Neural progenitor cell (in vitro differentiated cells): ENCODE data around the gene PPP2R5C. TPM values are rescaled to one million over a fixed set of nuclear protein-coding genes. Genes with fewer than 3 reads are reported as not detected.

Experiments
- DNase-seq: peaks from one replicate; pipeline ENCODE4 v3.0.0-alpha.2; 2016; ENCODE audit warnings: low spot score
- H2AFZ ChIP-seq: fragments of 200-600 bp; sonication (generic); replicated peaks from 2 replicates; pipeline ENCODE4 v1.6.1; 2016; ENCODE audit warnings: antibody characterized with exemption
- H3F3A ChIP-seq: fragments of 200-600 bp; sonication (generic); 2 replicates; pipeline ENCODE4 v1.6.1; 2016; ENCODE audit warnings: antibody characterized with exemption, low read depth
- H3K27ac ChIP-seq: fragments of 200-600 bp; sonication (generic); 2 replicates; pipeline ENCODE4 v1.5.1; 2016; ENCODE audit warnings: mild to moderate bottlenecking
- H3K27me3 ChIP-seq: fragments of 200-600 bp; sonication (generic); 2 replicates; pipeline ENCODE4 v1.6.1; 2016; ENCODE audit warnings: mild to moderate bottlenecking, moderate library complexity
- H3K36me3 ChIP-seq: fragments of 200-600 bp; sonication (generic); 2 replicates; pipeline ENCODE4 v1.5.1; 2016
- H3K4me1 ChIP-seq: fragments of 200-600 bp; sonication (generic); 2 replicates; pipeline ENCODE4 v1.6.1; 2016; ENCODE audit warnings: mixed run types
- H3K4me2 ChIP-seq: fragments of 200-600 bp; sonication (generic); 2 replicates; pipeline ENCODE4 v1.6.1; 2016
- H3K4me3 ChIP-seq: fragments of 200-600 bp; sonication (generic); 2 replicates; pipeline ENCODE4 v1.5.1; 2016
- H3K79me2 ChIP-seq: fragments of 200-600 bp; sonication (generic); 2 replicates; pipeline ENCODE4 v1.6.1; 2016; ENCODE audit warnings: low read depth
- H3K9ac ChIP-seq: fragments of 200-600 bp; sonication (generic); 2 replicates; pipeline ENCODE4 v1.6.1; 2016
- H3K9me3 ChIP-seq: fragments of 200-600 bp; sonication (generic); 2 replicates; pipeline ENCODE4 v1.5.1; 2016; ENCODE audit warnings: low read depth
- H4K20me1 ChIP-seq: fragments of 200-600 bp; sonication (generic); 2 replicates; pipeline ENCODE4 v1.6.1; 2016; ENCODE audit warnings: low read depth
- H3K27ac Mint-ChIP-seq: 3 replicates; pipeline ENCODE4 v1.8.0; 2021; ENCODE audit warnings: mixed read lengths
- H3K27me3 Mint-ChIP-seq: 2 replicates; pipeline ENCODE4 v1.8.0; 2022; ENCODE audit warnings: low read depth, mild to moderate bottlenecking, inconsistent platforms, moderate library complexity, mixed read lengths; ENCODE audit not compliant: insufficient read depth
- H3K36me3 Mint-ChIP-seq: 3 replicates; pipeline ENCODE4 v1.8.0; 2021; ENCODE audit warnings: mixed read lengths
- H3K4me1 Mint-ChIP-seq: 3 replicates; pipeline ENCODE4 v1.8.0; 2021; ENCODE audit warnings: mixed read lengths
- H3K4me3 Mint-ChIP-seq: 3 replicates; pipeline ENCODE4 v1.8.0; 2021; ENCODE audit warnings: mild to moderate bottlenecking, moderate library complexity, mixed read lengths
- H3K9me3 Mint-ChIP-seq: 3 replicates; pipeline ENCODE4 v1.8.0; 2020; ENCODE audit warnings: mixed read lengths
- EZH2 ChIP-seq: fragments of 200-600 bp; sonication (generic); IDR thresholded peaks from 2 replicates; pipeline ENCODE4 v1.6.1; 2017; ENCODE audit warnings: antibody characterized with exemption, mild to moderate bottlenecking, moderate library complexity
- EZH2phosphoT487 ChIP-seq: fragments of 200-600 bp; sonication (generic); IDR thresholded peaks from 2 replicates; pipeline ENCODE4 v1.6.1; 2017; ENCODE audit warnings: antibody characterized with exemption
- total RNA-seq: library from RNA; depleted of rRNA; stranded (reverse); fragments of >200 nt; gene quantifications from 2 replicates; pipeline ENCODE4 v1.2.3, GENCODE V29; 2015; ENCODE audit warnings: low replicate concordance
- TF ChIP-seq, protein P1 (sequence below): fragments of 200-600 bp; sonication (generic); IDR thresholded peaks from 2 replicates; pipeline ENCODE4 v1.5.1; 2017; ENCODE audit warnings: antibody characterized with exemption, mild to moderate bottlenecking

PPP2R5C gene
- total RNA-seq, 1 donor from 2014 or later, result 183 TPM

DNA sequence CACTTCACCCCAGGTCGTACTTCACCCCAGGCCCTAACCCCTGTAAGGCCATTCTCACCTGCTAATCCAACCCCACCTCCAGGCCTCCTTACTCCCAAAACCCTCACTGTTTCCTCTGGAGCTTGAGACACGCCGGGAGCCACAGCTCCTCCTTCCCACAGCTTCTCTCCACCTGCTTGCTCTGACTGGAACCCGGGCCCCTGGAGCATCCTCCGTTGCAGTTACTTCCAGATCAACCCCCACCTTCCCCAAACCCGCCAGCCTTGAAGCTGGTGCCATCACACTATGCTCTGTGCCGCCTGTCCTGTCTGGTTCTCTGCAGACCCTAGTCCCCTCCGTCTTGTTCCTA is 34.6 kb upstream of the PPP2R5C start:
- Mint-ChIP-seq H3K4me3 (no peak overlapping the region), H3K27me3 (peaks cover 2% of the 10 kb centered on the region), H3K9me3 (peaks cover 4% of the 10 kb centered on the region)

DNA sequence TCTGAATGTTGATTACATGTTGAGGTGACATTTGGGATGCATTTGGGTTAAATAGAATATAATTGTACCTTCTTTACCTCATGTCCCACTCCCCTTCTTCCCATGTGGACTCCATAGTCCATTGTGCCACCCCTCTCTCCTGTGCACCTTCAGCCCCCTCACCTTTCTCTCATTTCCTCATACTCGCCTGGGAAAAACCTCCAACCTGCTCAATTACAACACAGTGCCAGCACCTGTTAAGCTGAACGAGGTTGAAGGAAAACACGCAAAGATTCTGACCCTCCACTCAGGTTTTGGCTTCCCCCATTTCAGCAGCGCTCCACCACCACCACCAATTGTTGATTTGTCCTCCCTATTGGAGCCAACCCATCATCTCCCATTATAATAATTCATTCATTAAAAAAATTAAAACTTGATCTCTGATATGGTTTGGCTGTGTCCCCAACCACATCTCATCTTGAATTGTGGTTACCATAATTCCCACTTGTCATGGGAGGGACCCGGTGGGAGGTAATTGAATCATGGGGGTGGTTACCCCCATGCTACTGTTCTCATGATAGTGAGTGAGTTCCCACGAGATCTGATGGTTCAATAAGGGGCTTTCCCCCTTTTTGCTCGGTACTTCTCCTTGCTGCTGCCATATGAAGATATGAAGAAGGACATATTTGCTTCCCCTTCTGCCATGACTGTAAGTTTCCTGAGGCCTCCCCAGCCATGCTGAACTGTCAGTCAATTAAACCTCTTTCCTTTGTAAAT is 33.7 kb upstream of the PPP2R5C start:
- no peak overlapping the region for H3K9ac ChIP-seq
- H3K4me2 ChIP-seq, result no peak overlapping the region
- no peak overlapping the region for H3K27ac ChIP-seq
- H3K9me3 ChIP-seq, result no peaks in the 10 kb centered on the region
- H3K9me3 Mint-ChIP-seq, result peaks cover 2% of the 10 kb centered on the region
- no peaks in the 10 kb centered on the region for H3K27me3 ChIP-seq
- no peaks in the 10 kb centered on the region for H3K36me3 Mint-ChIP-seq
- H3K36me3 ChIP-seq, result no peaks in the 10 kb centered on the region
- H3K27ac Mint-ChIP-seq, result no peak overlapping the region
- TF ChIP-seq, protein P1, sequence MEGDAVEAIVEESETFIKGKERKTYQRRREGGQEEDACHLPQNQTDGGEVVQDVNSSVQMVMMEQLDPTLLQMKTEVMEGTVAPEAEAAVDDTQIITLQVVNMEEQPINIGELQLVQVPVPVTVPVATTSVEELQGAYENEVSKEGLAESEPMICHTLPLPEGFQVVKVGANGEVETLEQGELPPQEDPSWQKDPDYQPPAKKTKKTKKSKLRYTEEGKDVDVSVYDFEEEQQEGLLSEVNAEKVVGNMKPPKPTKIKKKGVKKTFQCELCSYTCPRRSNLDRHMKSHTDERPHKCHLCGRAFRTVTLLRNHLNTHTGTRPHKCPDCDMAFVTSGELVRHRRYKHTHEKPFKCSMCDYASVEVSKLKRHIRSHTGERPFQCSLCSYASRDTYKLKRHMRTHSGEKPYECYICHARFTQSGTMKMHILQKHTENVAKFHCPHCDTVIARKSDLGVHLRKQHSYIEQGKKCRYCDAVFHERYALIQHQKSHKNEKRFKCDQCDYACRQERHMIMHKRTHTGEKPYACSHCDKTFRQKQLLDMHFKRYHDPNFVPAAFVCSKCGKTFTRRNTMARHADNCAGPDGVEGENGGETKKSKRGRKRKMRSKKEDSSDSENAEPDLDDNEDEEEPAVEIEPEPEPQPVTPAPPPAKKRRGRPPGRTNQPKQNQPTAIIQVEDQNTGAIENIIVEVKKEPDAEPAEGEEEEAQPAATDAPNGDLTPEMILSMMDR, result no peak
- no peak for TF ChIP-seq EZH2
- TF ChIP-seq EZH2phosphoT487, result no peak
- peaks cover 18% of the 10 kb centered on the region for H3K4me1 Mint-ChIP-seq
- no peaks in the 10 kb centered on the region for H4K20me1 ChIP-seq
- peaks cover 15% of the 10 kb centered on the region for H3F3A ChIP-seq
- H3K4me3 ChIP-seq, result no peak overlapping the region
- no peak overlapping the region for H3K4me3 Mint-ChIP-seq
- peaks cover 7% of the 10 kb centered on the region for H3K4me1 ChIP-seq
- no peak for DNase-seq
- no peak overlapping the region for H2AFZ ChIP-seq
- no peaks in the 10 kb centered on the region for H3K27me3 Mint-ChIP-seq
- no peaks in the 10 kb centered on the region for H3K79me2 ChIP-seq

More for the DNA sequence above, 34.6 kb upstream of the PPP2R5C start:
- Histone ChIP-seq H3K9me3 (no peaks in the 10 kb centered on the region), H3F3A (peaks cover 15% of the 10 kb centered on the region), H3K79me2 (no peaks in the 10 kb centered on the region), H3K4me2 (no peak overlapping the region), H4K20me1 (no peaks in the 10 kb centered on the region), H3K36me3 (no peaks in the 10 kb centered on the region), H3K9ac (no peak overlapping the region), H2AFZ (no peak overlapping the region), H3K4me3 (no peak overlapping the region), H3K27ac (no peak overlapping the region), H3K27me3 (no peaks in the 10 kb centered on the region), H3K4me1 (peaks cover 7% of the 10 kb centered on the region)
- no peak for TF ChIP-seq EZH2
- TF ChIP-seq, protein P1, result no peak
- no peak for TF ChIP-seq EZH2phosphoT487
- no peak for DNase-seq
- peak overlapping the region; percentile 31 for H3K27ac Mint-ChIP-seq
- H3K36me3 Mint-ChIP-seq, result no peaks in the 10 kb centered on the region
- peaks cover 15% of the 10 kb centered on the region for H3K4me1 Mint-ChIP-seq

DNA sequence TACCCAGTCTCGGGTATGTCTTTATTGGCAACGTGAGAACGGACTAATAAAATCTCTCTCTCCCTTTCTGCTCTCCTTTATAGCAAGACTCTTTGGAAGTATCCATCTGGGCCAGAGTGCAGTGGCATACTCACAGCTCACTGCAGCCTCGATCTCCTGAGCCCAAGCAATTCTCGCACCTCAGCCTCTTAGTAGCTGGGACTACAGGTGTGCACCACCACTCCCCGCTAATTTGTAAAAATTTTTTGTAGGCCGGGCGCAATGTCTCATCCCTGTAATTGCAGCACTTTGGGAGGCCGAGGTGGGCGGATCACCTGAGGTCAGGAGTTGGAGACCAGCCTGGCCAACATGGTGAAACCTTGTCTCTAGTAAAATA is 33.2 kb upstream of the PPP2R5C start:
- Mint-ChIP-seq H3K27ac (no peak overlapping the region), H3K27me3 (no peaks in the 10 kb centered on the region), H3K36me3 (no peaks in the 10 kb centered on the region), H3K4me1 (peaks cover 18% of the 10 kb centered on the region), H3K4me3 (no peak overlapping the region), H3K9me3 (no peaks in the 10 kb centered on the region)
- H2AFZ ChIP-seq, result no peak overlapping the region
- TF ChIP-seq EZH2phosphoT487, result no peak
- TF ChIP-seq, protein P1, result no peak
- TF ChIP-seq EZH2, result no peak
- H3K4me1 ChIP-seq, result peaks cover 7% of the 10 kb centered on the region
- H3K27me3 ChIP-seq, result no peaks in the 10 kb centered on the region
- no peaks in the 10 kb centered on the region for H3K79me2 ChIP-seq
- no peak for DNase-seq
- no peak overlapping the region for H3K4me2 ChIP-seq
- peaks cover 15% of the 10 kb centered on the region for H3F3A ChIP-seq
- no peaks in the 10 kb centered on the region for H3K9me3 ChIP-seq
- no peaks in the 10 kb centered on the region for H3K36me3 ChIP-seq
- no peak overlapping the region for H3K27ac ChIP-seq
- no peak overlapping the region for H3K9ac ChIP-seq
- no peaks in the 10 kb centered on the region for H4K20me1 ChIP-seq
- no peak overlapping the region for H3K4me3 ChIP-seq
